HG03159 (cell line): Measurements from ENCODE around the gene CCNF.

Source experiments
- ATAC-seq: cut with Tn5 transposase; IDR thresholded peaks from one replicate; pipeline ENCODE4 v1.9.1; 2021; ENCODE audit warnings: mild to moderate bottlenecking, moderate library complexity; ENCODE audit not compliant: unreplicated experiment

The CCNF gene

DNA sequence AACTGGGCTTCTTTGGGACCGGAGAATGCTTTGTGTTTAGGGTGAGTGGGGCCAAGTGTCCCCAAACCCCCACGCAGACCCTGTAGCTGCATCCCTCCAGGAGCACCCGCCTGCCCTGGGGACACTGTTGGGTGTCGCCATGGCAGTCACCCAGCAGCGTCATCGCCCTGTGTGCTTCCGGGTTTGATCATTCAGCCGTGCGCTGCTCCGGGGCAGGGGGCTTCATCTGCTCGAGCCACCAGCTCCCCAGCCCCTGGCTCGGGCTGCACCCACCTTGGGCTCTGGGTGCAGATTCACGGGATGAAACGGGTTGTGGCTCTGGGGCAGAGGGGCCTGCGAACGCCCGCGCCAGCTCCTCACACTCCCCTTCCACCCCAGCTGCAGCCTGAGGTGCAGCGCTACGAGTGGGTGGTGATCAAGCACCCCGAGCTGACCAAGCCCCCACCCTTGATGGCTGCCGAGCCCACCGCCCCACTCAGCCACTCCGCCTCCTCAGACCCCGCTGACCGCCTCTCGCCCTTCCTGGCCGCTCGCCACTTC lies 70.7 kb downstream of the CCNF start:
- ATAC-seq: no peak

DNA sequence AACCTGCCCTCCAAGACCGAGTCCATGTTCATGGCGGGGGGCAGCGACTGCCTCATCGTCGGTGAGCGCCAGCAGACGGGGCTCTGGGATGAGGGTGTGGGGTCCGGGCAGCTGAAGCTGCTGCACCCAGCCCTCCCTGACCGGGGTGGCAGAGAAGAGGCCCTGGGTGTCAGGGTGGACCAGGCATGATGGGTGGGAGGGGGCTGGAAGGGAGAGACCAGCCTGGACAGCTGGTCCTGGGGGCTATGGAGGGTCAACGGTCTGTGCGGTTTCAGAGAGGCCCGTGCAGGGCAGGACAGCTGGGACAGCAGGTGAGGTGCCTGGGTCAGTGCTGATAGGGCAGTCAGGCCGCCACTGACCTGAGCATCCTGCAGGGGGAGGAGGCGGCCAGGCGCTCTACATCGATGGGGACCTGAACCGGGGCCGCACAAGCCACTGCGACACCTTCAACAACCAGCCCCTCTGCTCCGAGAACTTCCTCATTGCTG lies 71.2 kb downstream of the CCNF start:
- ATAC-seq: no peak

DNA sequence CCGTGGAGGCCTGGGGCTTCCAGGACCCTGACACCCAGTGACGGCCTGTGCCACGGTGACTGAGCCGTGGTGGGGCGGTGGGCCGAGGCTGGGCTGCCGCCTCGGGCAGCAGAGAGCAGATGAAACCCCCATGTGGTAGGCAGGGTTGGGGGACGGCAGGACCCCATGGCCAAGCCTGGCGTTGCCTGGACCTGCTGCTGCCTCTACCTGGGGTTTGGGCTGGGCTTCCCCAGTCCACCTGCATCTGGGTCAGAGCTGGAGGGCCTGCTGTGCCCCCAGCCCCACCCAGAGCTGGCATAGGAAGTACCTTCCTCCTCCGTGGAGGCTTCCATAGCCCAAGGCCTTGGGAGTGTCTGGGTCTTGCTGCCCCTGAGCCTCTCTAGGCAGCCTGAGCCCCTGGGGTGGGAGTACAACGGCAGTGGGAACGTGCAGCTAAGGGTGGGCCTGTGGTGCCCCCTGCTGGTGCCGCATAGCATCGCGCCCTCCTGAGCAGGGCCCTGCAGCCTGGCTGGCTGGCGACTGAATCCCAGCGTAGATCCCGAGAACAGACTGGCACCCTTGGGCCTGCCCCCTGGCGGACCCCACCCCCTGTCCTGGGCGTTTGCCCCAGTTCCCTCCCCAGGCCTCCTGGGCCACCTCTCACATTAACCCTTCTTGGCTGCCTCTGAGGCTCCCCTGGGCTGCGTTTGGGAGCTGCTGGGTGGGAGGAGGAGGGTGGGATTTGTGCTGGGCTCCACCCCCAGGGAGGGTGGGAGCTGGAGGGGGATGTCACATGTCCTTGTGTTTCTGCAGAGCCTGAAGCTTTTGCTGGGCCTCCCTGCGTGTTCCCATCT lies 71.9 kb downstream of the CCNF start:
- ATAC-seq: peak; percentile 69

DNA sequence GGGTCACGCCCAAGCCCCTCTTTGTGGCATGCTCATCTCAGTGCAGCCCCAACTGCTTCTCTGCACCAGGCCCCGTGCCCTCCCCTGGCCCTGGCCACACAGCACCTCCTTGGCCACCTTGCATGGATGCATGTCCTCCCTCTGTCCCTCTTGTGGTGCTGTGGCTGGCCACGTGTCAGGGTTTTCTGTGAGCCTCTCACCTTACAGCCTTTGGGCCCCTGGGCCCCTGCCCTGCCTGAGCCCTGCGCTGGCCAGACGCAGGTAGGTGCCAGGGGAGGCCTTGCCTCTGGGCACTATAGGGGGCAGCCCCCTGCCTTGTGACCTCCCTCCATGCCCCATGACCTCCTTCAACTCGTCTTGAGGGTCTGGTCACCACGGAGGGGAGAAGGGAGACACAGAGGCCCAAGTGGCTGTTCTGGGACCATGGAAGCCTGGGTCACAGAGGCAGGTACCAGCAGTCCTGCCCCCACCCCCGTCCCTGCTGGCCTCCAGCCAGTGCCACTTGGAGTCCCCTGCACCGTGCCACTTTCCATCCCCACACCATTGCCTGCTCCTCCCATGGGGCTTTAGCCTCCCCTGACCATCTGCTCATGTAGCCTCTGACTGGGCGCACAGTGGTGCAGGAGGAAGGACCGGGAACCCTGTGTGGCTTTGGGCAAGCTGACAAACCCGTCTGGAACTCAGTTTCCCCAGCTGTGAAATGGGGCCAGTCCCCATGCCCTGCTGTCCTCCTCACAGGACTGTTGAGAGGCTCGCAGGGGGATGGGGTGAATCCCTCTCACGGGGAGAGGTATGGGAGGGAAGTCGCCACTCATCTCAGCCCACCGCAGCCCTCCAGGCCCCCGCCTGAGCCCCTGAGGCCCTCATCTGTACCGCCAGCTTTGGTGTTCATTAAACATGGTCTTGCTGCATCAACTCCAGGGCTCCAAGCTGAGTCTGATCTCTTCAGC lies 73.0 kb downstream of the CCNF start:
- no peak for ATAC-seq

DNA sequence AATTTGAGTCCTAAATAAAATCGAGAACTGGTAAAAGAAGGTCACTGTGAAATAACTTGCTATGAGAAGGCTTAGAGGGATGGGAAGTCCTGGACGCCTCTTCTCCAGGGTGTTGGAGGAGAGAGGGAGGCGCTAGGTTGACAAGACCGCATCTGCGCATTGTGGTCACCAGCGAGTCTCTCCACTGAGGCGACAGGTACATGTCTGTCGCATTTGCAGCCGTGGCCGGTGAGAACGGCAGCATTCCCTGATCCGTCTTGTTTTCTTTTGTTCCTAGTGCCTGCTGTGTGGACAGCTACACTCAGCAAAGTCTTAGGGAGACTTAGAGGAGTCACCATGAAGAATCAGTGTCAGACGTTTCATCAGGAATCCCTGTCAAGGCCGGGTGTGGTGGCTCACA lies 76.4 kb downstream of the CCNF start:
- ATAC-seq: no peak

- peak; percentile 43 for ATAC-seq
These were observed 77.9 kb downstream of the CCNF start for GRCh38 chr16:2507052-2507659.

DNA sequence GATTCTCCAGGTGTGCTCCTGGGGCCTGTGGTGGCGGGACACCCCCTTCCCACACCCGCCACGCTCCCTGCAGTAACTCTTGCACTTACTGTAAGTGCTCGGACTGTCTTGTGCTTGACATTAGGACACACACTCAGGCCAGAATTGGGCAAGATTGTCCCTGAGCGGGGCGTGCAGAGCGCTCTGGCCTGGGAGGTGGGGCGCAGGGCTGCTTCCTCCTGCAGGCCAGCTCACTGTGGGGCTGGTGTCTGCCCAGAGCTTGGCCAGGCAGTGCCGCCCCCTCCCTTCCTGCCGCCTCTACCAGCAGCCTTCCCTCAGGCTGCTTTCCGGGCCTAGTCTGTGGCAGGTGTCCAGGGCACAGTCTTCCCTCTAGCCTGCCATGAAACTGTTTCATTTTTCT lies 78.4 kb downstream of the CCNF start:
- ATAC-seq: peak; percentile 3
